ENCODE measurements around the gene PTTG1IP.

PTTG1IP gene

GRCh38 chr21:44815225-44815624, 58.3 kb downstream of the PTTG1IP start:
- Histone ChIP-seq H3K36me3 (peaks cover 0 to 30% (median 12%) of the 10 kb centered on the region in 3 donors), H3K4me3 (no peak overlapping the region), H3K27me3 (no peaks in the 10 kb centered on the region), H3K4me1 (peaks cover 0 to 25% (median 20%) of the 10 kb centered on the region in 4 donors), H3K27ac (no peak overlapping the region), H3K9me3 (peaks cover 0 to 7% (median 0%) of the 10 kb centered on the region in 3 donors)
- no peak for DNase-seq
- intact Hi-C loops (cut with DNase I; ENCODE audit: low total_unique reads), result loop anchor here (5.0 to 10.0 kb wide), 2 partner anchors 57 to 110 kb away; partner anchors contain the start of genes ITGB2 and PTTG1IP
- TF ChIP-seq CTCF (IDR thresholded peaks at IDR 0.05), result no peak

DNA sequence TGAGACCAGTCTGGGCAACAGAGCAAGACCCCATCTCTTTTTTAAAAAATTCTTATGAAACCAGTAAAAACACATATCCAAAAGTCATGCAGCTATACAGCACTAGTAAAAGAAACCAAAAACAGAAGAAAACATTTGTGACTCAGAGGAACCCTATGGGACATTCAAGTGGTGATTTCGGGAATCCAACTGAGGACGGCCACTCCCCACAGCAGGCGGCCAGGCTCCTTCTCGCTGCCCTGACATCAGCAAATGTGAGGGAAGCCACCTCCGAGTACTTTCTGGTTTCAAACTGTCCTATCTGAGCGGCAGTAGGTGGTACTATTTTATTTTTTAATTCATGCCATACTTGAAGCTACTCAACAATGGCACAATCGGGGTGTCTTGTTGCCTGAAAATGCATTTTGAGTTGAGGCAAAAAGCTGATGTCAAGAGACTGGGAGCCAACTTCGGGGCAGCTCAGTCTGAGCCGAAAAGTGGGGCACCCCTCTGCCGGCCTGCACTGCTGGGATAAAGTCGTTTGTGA, 58.9 kb downstream of the PTTG1IP start:
- Histone ChIP-seq H3K9me3 (peaks cover 0 to 5% (median 0%) of the 10 kb centered on the region in 3 donors), H3K27me3 (no peaks in the 10 kb centered on the region), H3K36me3 (peaks cover 0 to 36% (median 18%) of the 10 kb centered on the region in 3 donors), H3K4me3 (no peak overlapping the region), H3K27ac (no peak overlapping the region), H3K4me1 (peaks cover 0 to 25% (median 20%) of the 10 kb centered on the region in 4 donors)
- DNase-seq, result no peak
- intact Hi-C loops (cut with DNase I; ENCODE audit: low total_unique reads), result loop anchor here (5.0 to 10.0 kb wide), 2 partner anchors 58 to 110 kb away; partner anchors contain the start of genes ITGB2 and PTTG1IP
- TF ChIP-seq CTCF (IDR thresholded peaks at IDR 0.05), result no peak

DNA sequence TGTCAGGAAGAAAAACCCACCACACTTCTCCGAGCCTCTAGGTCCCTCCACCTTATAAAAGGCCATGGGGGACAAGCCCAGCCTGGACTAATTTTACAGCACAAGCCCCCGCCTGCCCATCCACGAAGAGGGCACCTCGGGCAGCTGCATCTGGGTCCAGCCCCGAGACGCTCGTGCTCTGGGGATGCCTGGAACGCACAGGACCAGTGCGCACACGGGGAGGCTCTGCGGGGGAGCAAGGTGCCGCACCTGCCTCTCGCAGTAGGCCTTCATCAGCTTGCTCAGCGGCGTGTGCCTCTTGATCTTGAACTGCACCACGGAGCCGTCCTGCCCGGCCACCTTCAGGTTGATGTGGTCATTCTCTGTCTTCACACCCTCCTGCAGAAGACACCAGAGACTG, 59.8 kb downstream of the PTTG1IP start:
- H3K9me3 ChIP-seq, result no peaks in the 10 kb centered on the region
- peaks cover 0 to 45% (median 25%) of the 10 kb centered on the region in 3 donors for H3K36me3 ChIP-seq
- no peak overlapping the region for H3K27ac ChIP-seq
- TF ChIP-seq CTCF (IDR thresholded peaks at IDR 0.05), result no peak
- H3K4me3 ChIP-seq, result no peak overlapping the region
- H3K4me1 ChIP-seq, result peaks cover 0 to 23% (median 19%) of the 10 kb centered on the region in 4 donors
- no peaks in the 10 kb centered on the region for H3K27me3 ChIP-seq
- intact Hi-C loops (cut with DNase I; ENCODE audit: low total_unique reads), result loop anchor here (10.0 kb wide), 1 partner anchor 111 kb away; the partner anchor contains the start of gene ITGB2
- DNase-seq, result no peak

DNA sequence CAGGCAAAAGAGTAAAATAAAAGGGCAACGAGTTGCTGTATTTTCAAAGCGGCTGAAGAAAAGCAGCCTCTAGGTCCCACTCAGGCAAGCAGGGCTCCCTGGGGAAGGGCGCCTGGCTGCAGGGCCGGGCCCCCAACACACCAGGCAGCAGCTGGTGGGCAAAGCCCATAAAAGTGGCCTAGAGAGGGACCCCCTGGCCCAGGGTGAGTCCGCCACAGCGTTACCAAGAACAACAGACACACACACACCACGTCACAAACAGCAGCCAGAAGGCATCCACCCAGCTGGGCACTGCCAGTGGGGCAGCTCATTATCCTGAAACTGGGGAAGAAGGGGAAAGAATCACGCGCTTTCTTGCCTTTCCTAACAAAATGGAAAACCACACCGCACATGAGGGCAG, 60.3 kb downstream of the PTTG1IP start:
- Histone ChIP-seq H3K4me3 (no peak overlapping the region), H3K36me3 (peaks cover 3 to 50% (median 30%) of the 10 kb centered on the region in 3 donors), H3K9me3 (no peaks in the 10 kb centered on the region), H3K27me3 (no peaks in the 10 kb centered on the region), H3K27ac (no peak overlapping the region), H3K4me1 (peaks cover 0 to 19% (median 13%) of the 10 kb centered on the region in 4 donors)
- intact Hi-C loops (cut with DNase I; ENCODE audit: low total_unique reads), result loop anchor here (10.0 kb wide), 1 partner anchor 112 kb away; the partner anchor contains the start of gene ITGB2
- TF ChIP-seq CTCF (IDR thresholded peaks at IDR 0.05), result no peak
- DNase-seq, result no peak

DNA sequence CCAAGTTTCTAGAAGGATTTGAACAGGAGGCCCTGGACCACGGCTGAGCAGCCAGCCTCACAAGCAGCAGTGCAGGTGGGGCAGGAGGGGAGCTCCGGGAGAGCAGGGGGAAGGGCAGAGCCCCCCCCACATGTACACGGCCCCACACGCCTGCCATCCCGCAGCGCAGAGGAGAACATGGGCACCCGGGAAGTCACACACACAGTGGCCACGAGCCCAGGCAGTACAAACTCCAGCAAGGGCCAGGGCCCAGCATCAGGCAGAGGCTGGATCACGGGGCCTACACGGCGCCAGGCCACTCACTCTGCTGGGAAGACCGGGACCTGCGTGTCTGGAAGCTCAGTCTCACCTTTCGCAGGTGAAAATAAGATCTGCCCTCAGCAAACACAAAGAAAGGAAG, 60.9 kb downstream of the PTTG1IP start:
- intact Hi-C loops (cut with DNase I; ENCODE audit: low total_unique reads), result loop anchor here (10.0 kb wide), 1 partner anchor 112 kb away; the partner anchor contains the start of gene ITGB2
- Histone ChIP-seq H3K27me3 (no peaks in the 10 kb centered on the region), H3K27ac (no peak overlapping the region), H3K36me3 (peaks cover 8 to 55% (median 35%) of the 10 kb centered on the region in 3 donors), H3K4me3 (no peak overlapping the region), H3K4me1 (peaks cover 0 to 19% (median 13%) of the 10 kb centered on the region in 4 donors), H3K9me3 (no peaks in the 10 kb centered on the region)
- TF ChIP-seq CTCF (IDR thresholded peaks at IDR 0.05), result no peak
- no peak for DNase-seq

All from tibial artery (tissue), 4 donors.